ENCODE data around the gene S100A5. TPM values are rescaled to one million over a fixed set of nuclear protein-coding genes. Genes with fewer than 3 reads are reported as not detected.

Gene S100A5
- total RNA-seq, 1 experiment from 2014 or later = 6.0 TPM

GRCh38 chr1:153490272-153491051 lies 50.3 kb downstream of the S100A5 start (continued):
- TF ChIP-seq ZNF274 (IDR thresholded peaks at IDR 0.05; ENCODE audit: low read depth, low read length) = no peak
- TF ChIP-seq ZFX (IDR thresholded peaks at IDR 0.05) = no peak
- TF ChIP-seq JUND (IDR thresholded peaks at IDR 0.05) = peak; percentile 58
- TF ChIP-seq TCF7L2 (IDR thresholded peaks at IDR 0.05; ENCODE audit: borderline replicate concordance, extremely low read depth, insufficient read depth, insufficient read length) = no peak
- peak; percentile 47 for TF ChIP-seq MAX (IDR thresholded peaks at IDR 0.05)

- ChIA-PET POLR2A (no interaction called here), CTCF (interaction anchor here (1.0 kb wide), 1 partner anchor 137 kb away, joined by 3 read pairs; no protein-coding TSS in a partner anchor), RAD21 (ENCODE audit: low non-redundant PET in 1 of 2, low total read pairs in 2 of 2, uncharacterized antibody in 2 of 2, unreplicated experiment in 2 of 2) (no interaction called here)
- no peaks in the 10 kb centered on the region; the same call in 1 of the 2 replicates for H3K27me3 ChIP-seq (ENCODE audit: insufficient read depth, low read length)
- no peak for TF ChIP-seq ATF3 (IDR thresholded peaks at IDR 0.05)
- no peak for TF ChIP-seq ZNF274 (IDR thresholded peaks at IDR 0.05; ENCODE audit: low read depth, low read length)
- TF ChIP-seq ZFX (IDR thresholded peaks at IDR 0.05) = no peak
- ATAC-seq = no peak
- H3K36me3 ChIP-seq (ENCODE audit: control insufficient read depth in 1 of 2, insufficient read depth in 2 of 2, low read length in 2 of 2) = no peaks in the 10 kb centered on the region
- no peak overlapping the region for H3K9ac ChIP-seq (ENCODE audit: low read length)
- BruUV-seq (replicated peaks) = no TSS peak
- intact Hi-C loops (cut with micrococcal nuclease) = no loop called here
- no peaks in the 10 kb centered on the region for H3K9me3 ChIP-seq (ENCODE audit: control insufficient read depth in 1 of 2, insufficient read depth in 1 of 2, low read depth in 1 of 2, low read length in 2 of 2)
- H3K9me2 ChIP-seq (ENCODE audit: insufficient read depth) = no peaks in the 10 kb centered on the region
- no peak overlapping the region for H3K27ac ChIP-seq (ENCODE audit: low read depth, low read length)
- peaks cover 3 to 24% of the 10 kb centered on the region in 2 experiments; a peak in 3 of 4 replicates for H3K4me1 ChIP-seq (ENCODE audit: control insufficient read depth in 1 of 2, insufficient read depth in 2 of 2, low read length in 2 of 2)
- no peak overlapping the region for H2AFZ ChIP-seq (ENCODE audit: low read depth, low read length, poor library complexity, severe bottlenecking)
- H3K4me2 ChIP-seq (ENCODE audit: low read length) = no peak overlapping the region
- H3K4me3 ChIP-seq (replicated peaks in 1 of 2; ENCODE audit: low read depth in 1 of 2, low read length in 2 of 2) = no peak overlapping the region
- H3K79me2 ChIP-seq (ENCODE audit: insufficient read depth, low read length) = no peaks in the 10 kb centered on the region
- no peaks in the 10 kb centered on the region for H4K20me1 ChIP-seq (ENCODE audit: insufficient read depth)
- no peak for DNase-seq (ENCODE audit: low read depth, low spot score)
Observed at GRCh38 chr1:153488731-153489130, 52.0 kb downstream of the S100A5 start.
